NCI-H1417 treated with DMSO at 0.1 percent for 48 hours (cell line): ENCODE results near the gene FASN.

Experiments
- DNase-seq: peaks from one replicate; lab custom pipeline; 2025; lab: John Stamatoyannopoulos, UW

The FASN gene

DNA sequence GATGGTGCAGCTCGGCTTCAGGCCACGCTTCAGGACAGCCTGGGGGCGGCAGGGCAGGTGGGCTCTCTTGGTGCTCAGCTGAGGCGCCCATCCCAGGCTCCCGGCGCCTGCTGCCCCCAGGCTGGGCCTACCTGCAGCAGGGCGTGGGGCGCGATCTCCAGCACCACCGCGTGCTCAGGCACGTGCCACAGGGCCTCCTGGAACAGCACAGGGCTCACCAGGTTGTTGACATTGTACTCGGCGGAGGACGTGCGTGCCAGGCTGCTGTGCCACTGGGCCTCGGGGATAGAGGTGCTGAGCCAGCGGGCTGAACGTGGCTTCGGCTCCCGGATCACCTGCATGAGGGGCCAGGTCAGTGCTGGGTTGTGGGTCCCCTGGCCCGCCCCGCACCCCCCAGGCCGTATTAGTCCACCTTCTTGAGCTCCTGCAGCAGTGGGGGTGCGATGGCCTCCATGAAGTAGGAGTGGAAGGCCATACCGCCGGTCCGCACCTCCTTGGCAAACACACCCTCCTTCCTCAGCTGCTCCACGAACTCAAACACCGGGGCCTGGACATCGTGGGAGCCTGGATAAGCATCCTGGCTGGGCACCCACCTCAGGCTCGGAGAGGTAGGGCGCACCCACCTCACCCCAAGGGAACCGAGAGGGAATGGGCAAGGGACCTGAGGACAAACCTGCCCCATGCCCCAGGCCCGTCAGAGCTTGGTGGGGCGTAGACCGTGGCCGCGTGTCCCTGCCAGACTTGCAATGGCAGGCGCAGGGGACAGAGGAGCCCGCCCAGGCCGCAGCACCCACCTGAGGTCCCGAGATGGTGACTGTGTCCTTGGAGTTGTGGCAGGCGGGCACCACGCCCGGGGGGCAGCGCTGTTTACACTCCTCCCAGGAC is 9.0 kb downstream of the FASN start:
- no peak for DNase-seq

GRCh38 chr17:82087961-82088837 is 9.8 kb downstream of the FASN start:
- DNase-seq: no peak

GRCh38 chr17:82086941-82087906 is 10.8 kb downstream of the FASN start:
- no peak for DNase-seq

DNA sequence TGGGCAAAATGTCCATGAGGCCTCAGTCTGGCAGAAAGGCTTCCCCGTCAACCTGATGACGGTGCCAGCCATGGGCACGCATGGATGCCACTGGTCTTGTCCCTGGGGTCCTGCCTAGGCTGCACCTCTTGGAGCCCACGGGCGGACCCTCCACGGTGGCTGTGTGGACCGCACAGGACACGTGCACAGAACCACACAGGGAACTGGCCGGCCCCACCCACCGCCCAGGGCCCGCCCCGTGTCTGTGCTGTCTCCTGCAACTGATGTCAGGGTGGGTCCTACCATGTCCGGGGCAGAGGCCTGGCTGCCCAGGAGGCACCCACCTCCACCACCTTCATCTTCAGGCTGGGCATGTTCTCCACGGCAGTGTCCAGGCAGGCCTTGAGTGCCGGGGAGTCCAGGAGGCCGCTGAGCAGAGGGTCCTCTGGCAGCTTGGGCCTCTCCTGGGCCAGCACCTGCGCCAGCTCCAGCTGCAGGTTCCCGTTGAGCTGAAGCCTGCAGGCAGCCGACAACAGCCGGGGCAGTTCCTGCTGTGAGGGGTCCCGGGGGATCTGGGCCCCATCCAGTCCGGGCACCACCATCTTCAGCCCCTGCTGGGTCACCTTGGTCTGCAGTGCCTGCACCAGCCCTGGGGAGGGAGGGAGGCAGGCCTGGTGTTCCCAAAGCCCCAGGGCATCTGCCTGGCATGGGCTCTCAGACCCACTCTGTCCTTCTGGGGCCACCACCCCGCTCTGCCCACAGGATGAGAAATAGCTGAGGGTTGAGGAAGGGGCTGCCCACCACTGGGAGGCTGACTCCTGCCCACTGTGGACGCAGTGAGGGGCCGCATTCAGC is 11.9 kb downstream of the FASN start:
- no peak for DNase-seq

DNA sequence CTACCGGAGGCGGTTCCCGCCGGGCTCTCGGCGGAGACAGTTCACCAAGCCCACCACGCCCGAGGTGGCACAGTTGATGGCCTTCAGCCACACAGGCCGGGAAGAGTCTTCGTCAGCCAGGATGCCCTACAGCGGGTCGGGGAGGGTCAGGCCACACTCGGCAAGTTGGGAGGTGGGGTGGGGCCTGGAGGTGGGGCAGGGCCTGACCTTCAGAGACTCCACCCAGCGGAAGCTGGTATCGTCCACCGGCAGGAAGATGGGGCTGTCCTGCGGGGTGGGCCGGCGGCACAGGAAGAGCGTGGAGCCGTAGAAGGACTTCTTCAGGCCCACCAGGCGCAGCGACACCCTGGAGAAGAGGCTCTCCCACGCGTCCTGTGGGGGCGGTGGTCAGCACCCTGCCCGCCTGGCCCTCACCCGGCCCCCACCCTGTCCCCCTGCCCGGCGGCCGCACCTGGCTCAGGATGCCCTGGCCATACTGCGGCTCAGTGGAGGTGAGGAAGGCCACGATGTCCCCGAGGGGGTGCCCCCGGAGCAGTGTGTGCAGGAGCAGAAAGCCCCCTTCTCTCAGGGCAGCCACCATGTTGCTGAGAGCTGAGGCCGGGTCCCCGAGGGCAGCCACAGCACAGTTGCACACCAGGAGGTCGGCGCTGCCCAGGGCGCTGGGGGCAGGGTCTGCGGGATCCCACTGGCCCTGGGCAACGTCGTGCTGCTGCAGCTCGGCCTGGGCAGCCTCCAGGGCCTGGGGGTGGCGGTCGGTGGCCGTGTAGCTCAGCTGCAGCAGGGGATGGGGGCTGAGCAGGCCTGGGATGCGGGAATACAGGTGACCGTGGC is 12.8 kb downstream of the FASN start:
- no peak for DNase-seq

GRCh38 chr17:82084373-82085030 is 13.5 kb downstream of the FASN start:
- DNase-seq: no peak

DNA sequence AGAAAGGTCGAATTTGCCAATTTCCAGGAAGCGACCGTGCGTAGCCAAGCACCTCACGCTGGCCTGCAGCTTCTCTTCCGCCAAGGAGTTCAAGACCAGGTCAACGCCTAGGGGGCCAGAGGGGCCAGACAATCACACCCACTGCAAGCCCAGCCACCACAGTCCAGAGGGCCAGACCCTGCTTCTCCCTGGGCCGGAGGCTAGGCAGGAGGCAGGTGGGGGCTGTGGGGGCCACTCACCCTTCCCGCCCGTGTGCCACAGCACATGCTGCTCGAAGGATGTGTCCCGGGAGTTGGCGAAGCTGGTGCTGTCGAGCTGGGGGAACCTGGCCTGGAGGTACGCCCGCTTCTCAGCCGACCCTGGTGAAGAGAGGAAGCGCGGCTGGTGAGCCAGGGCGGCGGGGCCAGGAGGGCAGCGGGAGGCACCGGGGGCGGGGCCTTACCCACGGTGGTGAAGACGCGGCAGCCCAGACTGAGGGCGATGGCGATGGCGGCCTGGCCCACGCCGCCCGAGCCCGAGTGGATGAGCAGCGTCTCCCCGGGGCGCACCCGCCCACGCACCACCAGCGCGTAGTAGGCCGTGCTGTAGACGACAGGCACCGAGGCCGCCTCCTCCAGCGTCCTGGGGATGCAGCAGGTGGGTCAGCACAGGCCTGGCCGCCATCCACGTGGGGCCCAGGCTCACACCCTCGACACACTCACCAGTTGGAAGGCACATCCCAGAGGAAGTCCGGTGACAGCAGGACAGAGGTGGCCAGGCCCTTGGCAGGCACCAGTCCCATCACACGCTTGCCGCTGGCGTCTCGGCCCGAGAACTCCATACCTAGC is 14.3 kb downstream of the FASN start:
- DNase-seq: no peak

- DNase-seq: no peak
Measured at GRCh38 chr17:82083009-82083408, 15.0 kb downstream of the FASN start.

DNA sequence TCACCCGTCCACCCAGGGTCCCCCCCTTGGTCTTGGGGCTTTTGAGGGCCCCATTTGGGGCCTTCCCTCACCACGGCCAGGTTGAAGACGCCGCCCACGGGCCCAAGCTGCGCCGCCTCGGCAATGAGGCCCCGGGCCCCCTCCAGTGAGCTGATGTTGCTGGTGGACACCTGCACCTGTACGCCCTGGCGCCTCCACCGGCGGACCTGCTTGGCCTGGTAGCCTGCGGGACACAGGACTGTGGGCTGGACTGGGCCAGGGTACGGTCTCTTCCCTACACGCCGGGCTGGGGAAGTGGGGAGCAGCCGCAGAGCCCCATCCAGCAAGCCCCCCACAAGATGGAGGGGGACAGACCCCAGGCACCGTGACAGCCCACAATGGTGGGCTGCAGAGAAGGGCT is 15.6 kb downstream of the FASN start:
- no peak for DNase-seq

GRCh38 chr17:82081966-82082365 is 16.1 kb downstream of the FASN start:
- no peak for DNase-seq

DNA sequence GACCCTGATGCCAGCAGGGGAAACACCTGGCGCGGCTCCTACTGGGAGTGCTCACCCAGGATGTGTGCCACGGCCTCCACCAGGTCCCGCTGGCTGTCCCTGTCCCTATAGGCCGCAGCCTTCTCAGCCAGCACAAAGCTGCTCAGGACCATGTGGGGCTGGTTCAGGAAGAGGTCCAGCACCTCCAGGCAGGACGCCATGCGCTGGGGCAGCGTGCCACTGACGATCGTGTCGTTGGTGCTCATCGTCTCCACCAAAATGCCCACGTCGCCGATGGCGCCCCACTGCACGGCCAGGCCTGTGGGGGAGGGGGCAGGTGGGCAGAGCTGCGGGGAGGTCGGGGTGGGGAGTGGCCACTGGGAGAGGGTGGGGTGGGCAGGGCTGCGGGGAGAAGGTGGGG is 16.5 kb downstream of the FASN start:
- DNase-seq: no peak

- no peak for DNase-seq
Measured at GRCh38 chr17:82080789-82081464, 17.1 kb downstream of the FASN start.

DNA sequence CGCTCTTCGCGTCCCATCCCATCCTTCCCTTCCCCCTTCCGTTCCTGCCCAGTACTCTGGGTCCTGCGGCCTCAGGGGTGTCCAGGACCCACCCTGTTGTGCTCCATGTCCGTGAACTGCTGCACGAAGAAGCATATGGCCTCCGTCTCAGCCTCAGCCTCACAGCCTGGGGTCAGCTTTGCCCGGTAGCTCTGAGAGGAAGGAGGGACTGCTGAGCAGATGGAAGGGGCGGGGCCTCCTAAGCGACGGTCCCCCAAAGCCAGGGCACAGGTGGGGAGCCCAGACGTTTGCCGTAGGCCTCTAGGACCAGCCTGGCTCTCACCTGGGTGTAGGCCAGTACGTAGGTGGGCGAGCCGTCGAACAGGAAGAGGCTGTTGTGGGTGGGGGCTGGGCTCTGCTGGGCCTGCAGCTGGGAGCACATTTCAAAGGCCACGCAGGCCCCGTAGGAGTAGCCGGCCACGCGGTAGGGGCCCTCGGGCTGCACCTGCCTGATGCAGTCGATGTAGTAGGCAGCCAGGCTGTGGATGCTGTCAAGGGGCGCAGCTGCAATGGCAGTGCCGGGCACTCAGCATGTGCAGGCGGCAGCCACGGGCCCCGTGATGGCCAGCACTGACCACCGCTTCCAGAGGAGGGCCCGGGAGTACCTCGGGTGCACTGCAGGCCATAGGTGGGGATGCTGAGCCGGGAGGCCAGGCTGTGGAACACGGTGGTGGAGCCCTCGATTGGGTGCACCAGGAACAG is 17.8 kb downstream of the FASN start:
- no peak for DNase-seq

GRCh38 chr17:82079001-82079677 is 18.9 kb downstream of the FASN start:
- no peak for DNase-seq

DNA sequence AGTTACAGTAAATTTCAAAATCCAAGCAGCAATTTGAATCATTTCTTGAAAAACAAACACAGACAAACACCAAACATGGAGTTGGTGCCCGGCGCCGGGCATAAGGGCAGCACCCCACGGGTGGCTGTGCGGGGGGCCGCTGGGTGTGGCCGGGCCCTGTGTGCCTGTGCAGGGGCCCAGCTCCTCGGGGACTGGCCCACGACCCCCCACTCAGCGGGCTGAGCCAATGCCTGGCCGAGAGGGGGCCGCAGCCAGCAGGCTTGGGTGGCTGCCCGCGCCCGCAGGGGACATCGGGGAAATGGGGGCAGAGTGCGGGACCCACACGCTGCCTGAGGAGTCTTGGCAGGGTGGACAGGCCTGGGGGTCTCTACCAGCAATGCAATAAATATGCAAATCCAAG is 19.6 kb downstream of the FASN start:
- DNase-seq: no peak

DNA sequence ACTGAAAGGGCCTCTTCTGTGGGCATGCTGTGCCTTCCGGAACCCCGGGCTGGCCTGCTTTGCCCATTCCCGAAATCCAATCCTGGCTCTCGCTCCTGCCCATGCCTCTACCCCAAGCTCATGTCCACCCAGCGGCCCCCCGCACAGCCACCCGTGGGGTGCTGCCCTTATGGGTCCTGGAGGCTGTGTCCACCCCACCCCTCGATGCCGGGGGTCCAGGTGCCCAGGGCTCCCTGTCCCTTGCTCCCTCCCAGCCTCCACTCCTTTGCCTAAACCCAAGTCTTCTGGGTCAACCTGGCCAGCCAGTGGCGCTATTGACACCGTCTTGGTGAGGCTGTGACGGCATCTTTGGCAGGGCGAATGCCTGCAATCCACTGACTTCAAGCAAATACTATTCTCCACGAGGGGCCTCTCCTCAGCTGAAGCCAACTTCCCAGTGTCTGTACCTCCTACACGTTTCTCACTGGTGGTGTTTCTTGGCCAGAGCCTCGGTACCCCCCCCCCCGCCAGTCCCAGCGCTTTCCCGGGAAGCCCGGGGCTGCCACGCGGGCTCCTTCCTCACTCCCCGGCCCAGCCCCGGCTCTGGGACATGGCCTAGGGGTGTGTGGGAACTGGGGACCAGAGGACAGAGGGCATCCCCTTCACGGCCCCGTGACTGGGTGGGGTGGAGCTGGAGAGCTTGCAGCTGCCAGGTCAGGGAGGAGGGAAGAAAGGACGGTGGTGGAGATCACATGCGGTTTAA is 20.2 kb downstream of the FASN start:
- DNase-seq: no peak
